OCI-LY1 (cell line): ENCODE results near the gene ESR1.
"Not testable (repeated sequence)": the region's sequence is repeated elsewhere in the genome, so short reads cannot be mapped to it uniquely, and the experiment has no call there.

ENCODE experiments used
- H2AFZ ChIP-seq: fragments of 200-600 bp; sonication (generic), shearing (Covaris generic); 2 replicates; pipeline ENCODE4 v1.6.0; 2014; ENCODE audit warnings: antibody characterized with exemption, mild to moderate bottlenecking, low read length
- H3F3A ChIP-seq: fragments of 200-600 bp; sonication (generic), shearing (Covaris generic); 2 replicates; pipeline ENCODE4 v1.6.0; 2014; ENCODE audit warnings: mild to moderate bottlenecking, antibody characterized with exemption, low read length, moderate library complexity; ENCODE audit not compliant: insufficient read depth
- H3K27ac ChIP-seq: fragments of 200-600 bp; sonication (generic); 2 replicates; pipeline ENCODE4 v1.5.1; 2014; ENCODE audit warnings: low read length, mixed run types, mild to moderate bottlenecking, low read depth; ENCODE audit not compliant: poor library complexity, severe bottlenecking
- H3K27me3 ChIP-seq: fragments of 200-600 bp; sonication (generic); 2 replicates; pipeline ENCODE4 v1.6.0; 2014; ENCODE audit warnings: antibody characterized with exemption, mild to moderate bottlenecking, low read length, moderate library complexity; ENCODE audit not compliant: insufficient read depth
- H3K36me3 ChIP-seq: fragments of 200-600 bp; sonication (generic); 2 replicates; pipeline ENCODE4 v1.6.1; 2014; ENCODE audit warnings: mild to moderate bottlenecking, antibody characterized with exemption, low read length, moderate library complexity, mixed read lengths; ENCODE audit not compliant: insufficient read depth
- H3K4me1 ChIP-seq: fragments of 200-600 bp; sonication (generic); 2 replicates; pipeline ENCODE4 v1.5.1; 2014; ENCODE audit warnings: mild to moderate bottlenecking, low read length, moderate library complexity; ENCODE audit not compliant: insufficient read depth, severe bottlenecking
- H3K4me2 ChIP-seq: fragments of 200-600 bp; sonication (generic), shearing (Covaris generic); 2 replicates; pipeline ENCODE4 v1.6.1; 2014; ENCODE audit warnings: low read length
- H3K4me3 ChIP-seq: fragments of 200-600 bp; sonication (generic); 2 replicates; pipeline ENCODE4 v1.5.1; 2014; ENCODE audit warnings: low read length, low read depth, mild to moderate bottlenecking, mixed read lengths; ENCODE audit not compliant: poor library complexity, severe bottlenecking
- H3K79me2 ChIP-seq: fragments of 200-600 bp; shearing (Covaris generic); 2 replicates; pipeline ENCODE4 v1.6.1; 2016; ENCODE audit warnings: mixed run types, low read length, mixed read lengths; ENCODE audit not compliant: insufficient read depth
- H3K9ac ChIP-seq: fragments of 200-600 bp; sonication (generic), shearing (Covaris generic); 2 replicates; pipeline ENCODE4 v1.6.1; 2014; ENCODE audit warnings: mild to moderate bottlenecking, low read length, mixed read lengths
- H3K9me2 ChIP-seq: fragments of 200-600 bp; sonication (generic), shearing (Covaris generic); 2 replicates; pipeline ENCODE4 v1.6.1; 2014; ENCODE audit warnings: low read depth, mild to moderate bottlenecking, low read length, mixed read lengths
- H3K9me3 ChIP-seq: fragments of 200-600 bp; shearing (Covaris generic); 2 replicates; pipeline ENCODE4 v1.6.1; 2014; ENCODE audit warnings: low read length, mixed read lengths
- H4K20me1 ChIP-seq: fragments of 200-600 bp; sonication (generic), shearing (Covaris generic); 2 replicates; pipeline ENCODE4 v1.6.0; 2016; ENCODE audit warnings: mild to moderate bottlenecking, low read length; ENCODE audit not compliant: insufficient read depth
- EZH2 ChIP-seq: fragments of 200-600 bp; sonication (generic), shearing (Covaris generic); IDR thresholded peaks from 2 replicates; pipeline ENCODE4 v1.8.0; 2017; ENCODE audit warnings: borderline replicate concordance, mixed run types, mild to moderate bottlenecking, antibody characterized with exemption, low read length, moderate library complexity, mixed read lengths
- TF ChIP-seq, protein P1 (sequence below): fragments of 200-600 bp; sonication (generic), shearing (Covaris generic); IDR thresholded peaks from 2 replicates; pipeline ENCODE4 v1.5.1; 2017; ENCODE audit warnings: mild to moderate bottlenecking, antibody characterized with exemption, low read length, moderate library complexity, mixed read lengths

Gene ESR1

DNA sequence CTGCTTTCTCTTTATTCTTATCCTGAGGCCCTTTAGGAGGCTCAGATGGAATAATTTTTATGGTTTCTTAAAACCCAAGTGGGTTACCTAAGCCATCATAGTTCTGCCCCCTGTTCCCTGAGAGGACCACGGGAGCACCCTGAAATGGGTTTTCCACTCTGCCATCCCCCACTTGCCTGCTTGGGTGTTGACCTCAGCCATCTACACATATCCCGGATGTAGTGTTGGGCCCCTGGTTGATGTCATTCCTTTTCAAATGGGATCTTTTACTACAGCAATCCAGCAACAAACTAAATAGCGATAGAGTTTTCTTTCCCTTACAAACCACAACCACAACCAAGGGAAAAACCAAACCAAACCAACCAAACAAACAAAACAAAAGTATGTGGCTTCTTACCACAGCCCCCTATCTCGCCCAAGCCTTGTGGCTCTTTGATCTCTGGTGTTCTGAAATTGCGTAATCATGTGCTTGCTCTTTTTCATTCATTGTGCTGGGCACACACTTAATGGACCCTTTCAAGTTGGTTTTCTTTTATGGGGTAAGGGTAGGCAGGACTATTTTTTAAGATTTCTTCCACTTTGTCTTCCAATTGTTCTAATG, 154.9 kb downstream of the ESR1 start:
- Histone ChIP-seq H3K9me2 (no peaks in the 10 kb centered on the region), H3K36me3 (no peaks in the 10 kb centered on the region), H3K9ac (no peak overlapping the region), H3K4me3 (no peak overlapping the region), H3K27me3 (no peaks in the 10 kb centered on the region), H2AFZ (no peak overlapping the region), H3K4me1 (no peaks in the 10 kb centered on the region), H3K27ac (no peak overlapping the region), H3K9me3 (no peaks in the 10 kb centered on the region), H3K79me2 (no peaks in the 10 kb centered on the region), H3F3A (no peaks in the 10 kb centered on the region), H4K20me1 (no peaks in the 10 kb centered on the region), H3K4me2 (no peak overlapping the region)
- TF ChIP-seq EZH2 = no peak
- TF ChIP-seq, protein P1, sequence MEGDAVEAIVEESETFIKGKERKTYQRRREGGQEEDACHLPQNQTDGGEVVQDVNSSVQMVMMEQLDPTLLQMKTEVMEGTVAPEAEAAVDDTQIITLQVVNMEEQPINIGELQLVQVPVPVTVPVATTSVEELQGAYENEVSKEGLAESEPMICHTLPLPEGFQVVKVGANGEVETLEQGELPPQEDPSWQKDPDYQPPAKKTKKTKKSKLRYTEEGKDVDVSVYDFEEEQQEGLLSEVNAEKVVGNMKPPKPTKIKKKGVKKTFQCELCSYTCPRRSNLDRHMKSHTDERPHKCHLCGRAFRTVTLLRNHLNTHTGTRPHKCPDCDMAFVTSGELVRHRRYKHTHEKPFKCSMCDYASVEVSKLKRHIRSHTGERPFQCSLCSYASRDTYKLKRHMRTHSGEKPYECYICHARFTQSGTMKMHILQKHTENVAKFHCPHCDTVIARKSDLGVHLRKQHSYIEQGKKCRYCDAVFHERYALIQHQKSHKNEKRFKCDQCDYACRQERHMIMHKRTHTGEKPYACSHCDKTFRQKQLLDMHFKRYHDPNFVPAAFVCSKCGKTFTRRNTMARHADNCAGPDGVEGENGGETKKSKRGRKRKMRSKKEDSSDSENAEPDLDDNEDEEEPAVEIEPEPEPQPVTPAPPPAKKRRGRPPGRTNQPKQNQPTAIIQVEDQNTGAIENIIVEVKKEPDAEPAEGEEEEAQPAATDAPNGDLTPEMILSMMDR = no peak

DNA sequence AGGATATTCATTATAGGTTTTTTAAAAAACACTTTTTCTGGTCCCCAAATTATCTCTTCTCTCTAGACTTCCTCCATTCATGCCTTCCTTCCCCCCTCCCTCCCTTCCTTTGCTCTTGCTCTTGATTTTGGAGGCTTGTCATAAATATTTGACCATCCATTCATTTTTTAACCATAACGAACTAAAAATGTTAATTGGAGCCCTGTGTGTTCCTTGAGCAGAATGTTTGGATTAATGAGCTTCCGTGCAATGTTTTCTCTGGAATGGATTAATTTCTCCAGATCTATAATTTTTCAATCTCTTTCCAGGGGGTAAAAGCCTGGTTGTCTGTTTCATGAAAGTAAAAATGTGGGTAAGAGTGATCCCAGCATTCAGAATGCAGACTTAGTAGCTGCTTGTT, 155.5 kb downstream of the ESR1 start:
- Histone ChIP-seq H3F3A (no peaks in the 10 kb centered on the region), H3K4me1 (no peaks in the 10 kb centered on the region), H3K9me2 (no peaks in the 10 kb centered on the region)

DNA sequence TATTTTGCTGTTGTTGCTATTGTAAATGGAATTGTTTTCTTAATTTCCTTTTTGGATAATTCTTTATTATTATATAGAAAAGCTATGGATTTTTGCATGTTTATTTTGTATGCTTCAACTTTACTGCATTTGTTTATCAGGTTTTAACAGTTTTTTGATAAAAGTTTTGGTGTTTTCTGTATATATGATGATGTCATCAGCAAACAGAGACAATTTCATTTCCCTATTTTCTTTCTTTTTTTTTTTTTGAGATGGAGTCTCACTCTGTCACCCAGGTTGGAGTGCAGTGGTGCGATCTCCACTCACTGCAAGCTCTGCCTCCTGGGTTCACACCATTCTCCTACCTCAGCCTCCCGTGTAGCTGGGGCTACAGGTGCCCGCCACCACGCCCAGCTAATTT, 156.9 kb downstream of the ESR1 start:
- H3K4me2 ChIP-seq, H4K20me1 ChIP-seq, H3K9me3 ChIP-seq, H3K9me2 ChIP-seq, H3K27ac ChIP-seq, H3K36me3 ChIP-seq, H3K9ac ChIP-seq, H3K4me1 ChIP-seq, H3K4me3 ChIP-seq, H3K27me3 ChIP-seq, H3F3A ChIP-seq, H2AFZ ChIP-seq, H3K79me2 ChIP-seq: not testable (repeated sequence)

More for the DNA sequence above, 155.5 kb downstream of the ESR1 start:
- Histone ChIP-seq H3K4me3 (no peak overlapping the region), H2AFZ (no peak overlapping the region), H3K36me3 (no peaks in the 10 kb centered on the region), H3K27me3 (no peaks in the 10 kb centered on the region), H3K79me2 (no peaks in the 10 kb centered on the region), H3K9me3 (no peaks in the 10 kb centered on the region), H3K9ac (no peak overlapping the region), H3K4me2 (no peak overlapping the region), H4K20me1 (no peaks in the 10 kb centered on the region), H3K27ac (no peak overlapping the region)
- TF ChIP-seq, protein P1 = no peak
- no peak for TF ChIP-seq EZH2

DNA sequence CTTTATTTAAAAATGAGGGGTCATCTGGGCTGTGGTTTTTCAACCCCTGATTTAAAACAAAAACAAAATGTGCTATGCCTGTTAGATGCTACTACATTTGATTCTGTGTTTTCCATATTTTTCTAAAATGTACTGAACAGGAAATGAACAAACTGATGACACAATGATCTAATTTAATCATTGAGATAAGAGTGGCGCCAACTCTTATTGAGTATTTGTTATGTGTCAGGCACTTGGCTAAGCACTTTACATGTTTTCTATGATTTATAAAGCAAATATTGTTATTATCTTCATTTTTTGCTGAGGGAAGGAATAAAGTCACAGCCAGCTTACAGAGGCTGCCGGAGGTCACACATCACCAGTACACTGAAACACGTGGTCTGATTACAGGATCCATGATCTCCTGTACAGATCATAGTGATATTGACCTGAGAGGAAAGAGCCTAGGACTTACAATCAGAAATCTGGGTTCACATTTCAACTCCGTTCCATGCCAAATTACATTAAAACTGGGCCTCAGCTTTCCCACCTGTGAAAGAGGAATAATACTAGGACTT, 166.7 kb downstream of the ESR1 start:
- H2AFZ ChIP-seq = no peak overlapping the region
- H3K9me2 ChIP-seq = no peaks in the 10 kb centered on the region
- no peak overlapping the region for H3K4me3 ChIP-seq
- no peaks in the 10 kb centered on the region for H3K36me3 ChIP-seq
- H3K27ac ChIP-seq = no peak overlapping the region
- H3K4me2 ChIP-seq = no peak overlapping the region
- H4K20me1 ChIP-seq = no peaks in the 10 kb centered on the region
- no peaks in the 10 kb centered on the region for H3K79me2 ChIP-seq
- H3K9me3 ChIP-seq = no peaks in the 10 kb centered on the region
- no peaks in the 10 kb centered on the region for H3F3A ChIP-seq
- no peaks in the 10 kb centered on the region for H3K4me1 ChIP-seq
- no peak overlapping the region for H3K9ac ChIP-seq
- no peaks in the 10 kb centered on the region for H3K27me3 ChIP-seq
- no peak for TF ChIP-seq EZH2
- TF ChIP-seq, protein P1 = no peak
